Measurements from ENCODE around the gene TEKT5.
"Not testable (repeated sequence)": the region's sequence is repeated elsewhere in the genome, so short reads cannot be mapped to it uniquely, and the experiment has no call there.

The TEKT5 gene

DNA sequence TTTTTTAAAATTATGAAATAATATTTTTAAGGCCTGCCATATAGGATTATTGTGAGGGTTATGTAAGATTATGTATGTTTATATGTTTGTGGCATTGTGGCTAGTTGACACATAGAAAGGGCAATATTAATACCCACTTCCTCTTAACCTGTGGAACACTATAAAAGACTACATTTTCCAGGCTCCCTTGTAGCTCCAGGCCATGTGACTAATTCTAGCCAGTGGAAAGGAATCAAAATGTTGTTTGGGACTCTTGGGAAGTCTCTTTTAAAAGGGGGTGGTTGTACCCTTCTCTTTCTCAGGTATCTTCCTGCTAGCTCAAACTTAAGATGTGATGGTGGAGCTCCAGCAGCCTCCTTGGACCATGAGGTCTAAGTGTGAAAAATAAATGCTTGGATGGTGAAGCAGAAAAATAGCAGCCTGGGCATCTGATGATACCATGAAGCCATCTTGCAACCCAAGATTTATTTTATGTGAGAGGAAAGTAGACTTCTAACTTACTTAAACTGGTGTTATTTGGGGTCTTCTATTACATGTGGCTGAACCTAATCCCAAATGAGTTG is 39.2 kb downstream of the TEKT5 start:
- no peaks in the 10 kb centered on the region for H3K4me1 Mint-ChIP-seq
- no peaks in the 10 kb centered on the region for H3K9me3 Mint-ChIP-seq
- H3K4me3 Mint-ChIP-seq = no peak overlapping the region
- ATAC-seq (no peak), DNase-seq (no peak)
- H3K27ac Mint-ChIP-seq = no peak overlapping the region
- no peaks in the 10 kb centered on the region for H3K27me3 Mint-ChIP-seq

DNA sequence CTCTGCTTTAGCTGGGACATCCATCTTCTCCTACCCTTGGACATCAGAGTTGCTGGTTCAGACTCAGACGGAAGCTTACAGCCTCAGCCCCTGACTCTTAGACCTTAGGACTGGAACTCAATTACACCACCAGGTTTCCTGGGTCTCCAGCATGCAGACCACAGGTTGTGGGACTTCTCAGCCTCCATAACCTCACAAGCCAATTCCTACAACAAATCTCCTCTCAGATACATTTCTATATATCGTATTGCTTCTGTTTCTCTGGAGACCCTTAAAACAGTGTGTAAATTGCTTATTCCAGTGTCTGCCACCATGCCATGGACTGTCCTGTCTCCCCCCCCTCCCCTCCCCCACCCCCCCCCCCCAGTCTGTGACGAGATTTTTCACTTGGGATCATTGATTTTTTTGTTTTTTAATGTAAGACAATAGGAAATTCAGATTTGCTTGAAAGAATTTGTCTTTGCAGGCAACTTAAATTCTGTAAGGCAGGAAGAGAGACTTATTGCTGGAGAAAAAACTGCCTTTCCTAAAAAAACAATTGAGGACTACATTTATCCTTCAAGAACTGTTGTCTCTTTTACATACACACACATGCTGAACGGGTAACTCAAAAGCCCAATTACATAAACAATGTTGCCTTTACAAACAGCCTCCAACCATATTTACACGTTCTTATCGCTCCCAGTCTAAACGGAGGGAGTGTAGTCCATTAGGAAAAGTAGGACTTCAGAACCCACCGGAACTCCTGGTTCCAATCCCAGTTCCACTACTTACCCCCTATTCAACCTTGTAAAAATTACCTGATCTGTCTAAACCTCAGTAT is 39.9 kb downstream of the TEKT5 start:
- H3K4me3 Mint-ChIP-seq = no peak overlapping the region
- H3K27me3 Mint-ChIP-seq = no peaks in the 10 kb centered on the region
- ATAC-seq (no peak), DNase-seq (no peak)
- H3K4me1 Mint-ChIP-seq = no peaks in the 10 kb centered on the region
- no peak overlapping the region for H3K27ac Mint-ChIP-seq
- H3K9me3 Mint-ChIP-seq = no peaks in the 10 kb centered on the region

DNA sequence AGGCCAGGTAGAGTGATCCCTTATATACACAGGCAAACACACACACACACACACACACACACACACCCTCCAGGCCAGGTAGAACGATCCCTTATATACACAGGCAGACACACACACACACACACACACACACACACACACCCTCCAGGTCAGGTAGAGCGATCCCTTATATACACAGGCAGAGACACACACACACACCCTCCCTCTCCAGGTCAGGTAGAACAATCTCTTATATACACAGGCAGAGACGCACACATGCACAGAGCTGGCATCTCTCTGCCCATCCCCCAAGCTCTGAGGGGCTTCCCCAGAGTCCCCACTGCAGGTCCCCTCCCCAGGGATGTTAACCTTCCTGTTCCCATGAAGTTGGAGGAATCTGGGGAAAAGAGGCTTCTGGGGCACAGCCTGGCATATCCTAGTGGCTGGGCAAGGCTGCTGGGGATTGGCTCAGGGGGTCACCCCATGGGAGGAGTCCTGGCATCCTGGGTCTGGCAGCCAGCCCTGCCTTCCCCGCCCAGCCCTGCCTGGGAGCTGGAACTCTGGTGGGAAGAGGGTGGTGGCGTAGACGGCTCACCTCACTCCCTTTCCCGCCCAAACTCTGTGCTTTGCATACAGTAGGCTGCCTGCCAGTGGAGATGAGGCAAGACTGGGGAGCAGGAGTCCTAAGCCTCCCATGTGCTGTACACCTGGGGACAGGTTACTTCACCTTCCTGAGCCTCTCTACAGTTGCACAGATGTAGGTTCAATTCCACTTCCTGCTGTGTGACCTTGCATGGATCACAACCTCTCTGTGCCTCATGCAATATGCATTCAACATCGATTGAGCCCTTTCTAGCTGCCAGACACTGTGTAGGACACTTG is 41.8 kb downstream of the TEKT5 start:
- ATAC-seq = no peak
- Mint-ChIP-seq H3K9me3 (no peaks in the 10 kb centered on the region), H3K4me3 (no peak overlapping the region), H3K4me1 (no peaks in the 10 kb centered on the region), H3K27me3 (no peaks in the 10 kb centered on the region), H3K27ac (no peak overlapping the region)
- DNase-seq = no peak

DNA sequence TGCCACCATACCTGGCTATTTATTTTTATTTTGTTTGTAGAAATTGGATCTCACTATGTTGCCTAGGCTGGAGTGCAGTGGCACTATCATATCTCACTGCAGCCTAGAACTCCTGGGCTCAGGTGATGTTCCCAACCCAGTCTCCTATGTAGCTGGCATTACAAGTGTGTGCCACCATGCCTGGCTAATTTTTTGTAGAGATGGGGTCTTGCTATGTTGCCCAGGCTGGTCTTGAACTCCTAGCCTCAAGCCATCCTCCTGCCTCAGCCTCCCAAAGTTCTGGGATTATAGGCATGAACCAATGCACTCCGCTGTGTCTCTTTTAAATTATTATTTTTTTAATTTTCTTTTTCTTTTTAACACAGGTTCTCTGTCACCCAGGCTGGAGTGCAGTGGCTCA is 45.6 kb downstream of the TEKT5 start:
- H3K4me3 Mint-ChIP-seq, ATAC-seq, H3K4me1 Mint-ChIP-seq, H3K27me3 Mint-ChIP-seq, DNase-seq, H3K27ac Mint-ChIP-seq, H3K9me3 Mint-ChIP-seq: not testable (repeated sequence)

DNA sequence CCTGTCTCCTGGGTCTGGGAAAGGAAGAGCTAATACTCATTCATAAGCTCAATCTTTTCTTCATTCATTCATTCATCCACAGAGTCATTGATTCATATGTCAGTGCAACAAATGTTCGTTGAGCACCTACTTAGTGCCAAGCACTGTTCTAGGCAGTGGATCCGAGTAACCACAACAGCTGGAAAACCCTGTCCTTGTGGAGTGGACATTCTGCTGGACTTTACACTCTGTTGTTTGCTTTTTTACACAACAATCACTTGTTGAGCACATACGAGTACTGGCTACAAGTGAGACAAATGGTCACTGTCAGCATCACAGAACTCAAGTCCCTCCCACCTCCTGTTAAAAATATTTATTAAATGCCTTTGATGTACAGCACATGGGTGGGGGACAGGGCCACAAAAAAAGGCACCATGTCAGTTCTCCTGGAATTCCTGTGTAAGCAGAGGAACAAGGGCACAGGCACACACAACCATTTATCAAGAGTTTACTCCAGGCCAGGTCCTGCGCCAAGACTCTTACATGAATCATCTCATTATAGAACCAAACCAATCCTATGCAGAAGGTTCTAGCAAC is 46.9 kb downstream of the TEKT5 start:
- no peaks in the 10 kb centered on the region for H3K4me1 Mint-ChIP-seq
- H3K9me3 Mint-ChIP-seq = no peaks in the 10 kb centered on the region
- H3K27me3 Mint-ChIP-seq = no peaks in the 10 kb centered on the region
- no peak overlapping the region for H3K4me3 Mint-ChIP-seq
- no peak for DNase-seq
- no peak overlapping the region for H3K27ac Mint-ChIP-seq
- ATAC-seq = no peak

DNA sequence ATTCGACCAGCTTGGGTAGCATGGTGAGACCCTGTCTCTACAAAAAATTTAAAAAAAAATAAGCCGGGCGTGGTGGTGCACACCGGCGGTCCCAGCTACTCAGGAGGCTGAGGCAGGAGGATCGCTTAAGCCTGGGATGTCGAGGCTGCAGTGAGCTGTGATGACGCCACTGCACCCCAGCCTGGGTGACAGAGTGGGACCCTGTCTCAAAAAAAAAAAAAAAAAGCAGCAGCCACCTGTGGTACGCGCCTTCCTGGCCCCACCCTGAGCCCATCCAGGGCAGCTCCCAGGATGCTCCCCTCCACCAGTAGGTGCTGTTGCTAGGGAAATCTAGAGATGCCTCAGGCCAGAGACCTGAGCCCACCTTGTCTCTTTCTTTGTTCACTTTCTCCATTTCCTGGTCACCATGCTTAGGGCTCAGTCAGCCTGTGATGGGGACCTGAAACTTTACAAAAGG is 47.4 kb downstream of the TEKT5 start:
- Mint-ChIP-seq H3K4me3 (no peak overlapping the region), H3K27me3 (peaks cover 3% of the 10 kb centered on the region), H3K27ac (no peak overlapping the region), H3K4me1 (no peaks in the 10 kb centered on the region), H3K9me3 (no peaks in the 10 kb centered on the region)
- ATAC-seq (no peak), DNase-seq (no peak)

DNA sequence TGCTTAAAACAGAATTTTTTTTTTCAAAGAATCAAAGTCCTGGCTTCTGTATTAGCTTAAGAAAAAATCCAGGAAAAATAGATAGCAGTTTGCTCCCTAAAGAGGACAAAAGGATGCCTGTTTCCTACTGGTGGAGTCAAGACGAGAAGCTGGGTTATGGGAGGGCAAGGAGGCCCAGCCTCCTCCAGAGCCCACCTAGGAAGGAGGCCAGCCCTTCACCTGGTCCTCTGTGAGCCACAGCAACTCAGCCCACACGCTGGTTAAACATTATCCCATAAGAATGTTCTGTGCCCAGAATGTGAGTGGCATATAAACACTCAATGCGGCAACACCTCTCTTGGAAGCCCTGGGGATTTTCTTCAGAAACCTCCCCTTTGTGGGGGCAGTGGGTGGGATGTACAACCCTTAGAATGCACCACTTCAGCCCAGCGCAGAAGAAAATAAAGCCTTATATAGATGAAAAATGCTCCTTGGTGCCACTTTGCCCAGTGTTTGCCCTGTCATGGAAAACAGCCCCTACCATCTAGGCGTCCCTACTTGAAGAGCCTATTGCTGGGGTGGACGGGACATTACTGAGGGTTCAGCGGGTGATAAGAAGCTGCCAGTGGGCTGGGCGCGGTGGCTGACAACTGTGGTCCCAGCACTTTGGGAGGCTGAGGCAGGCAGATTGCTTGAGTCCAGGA is 48.0 kb downstream of the TEKT5 start:
- peaks cover 9% of the 10 kb centered on the region for H3K27me3 Mint-ChIP-seq
- H3K4me3 Mint-ChIP-seq = no peak overlapping the region
- no peak overlapping the region for H3K27ac Mint-ChIP-seq
- no peak for ATAC-seq
- H3K4me1 Mint-ChIP-seq = no peaks in the 10 kb centered on the region
- DNase-seq = no peak
- peaks cover 0 to 5% of the 10 kb centered on the region in 2 donors for H3K9me3 Mint-ChIP-seq

DNA sequence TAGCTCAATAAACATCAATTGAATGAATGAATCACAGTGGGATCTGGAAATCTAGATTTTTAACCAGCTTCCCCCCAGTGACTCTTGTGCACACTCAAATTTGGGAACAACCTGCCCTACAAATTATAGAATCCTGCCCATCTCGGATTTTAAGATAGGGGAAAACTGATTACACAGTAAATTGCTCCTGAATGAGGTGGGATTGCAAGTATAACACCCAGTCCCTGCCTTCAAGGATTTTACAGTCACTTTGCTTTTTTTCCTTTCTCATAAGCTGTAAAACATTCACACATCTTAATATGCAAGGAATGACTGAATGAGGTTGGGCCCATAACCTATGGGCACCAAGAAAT is 48.5 kb downstream of the TEKT5 start:
- peaks cover 12% of the 10 kb centered on the region for H3K27me3 Mint-ChIP-seq
- no peak overlapping the region for H3K4me3 Mint-ChIP-seq
- ATAC-seq (no peak), DNase-seq (no peak)
- no peak overlapping the region for H3K27ac Mint-ChIP-seq
- H3K9me3 Mint-ChIP-seq = peaks cover 0 to 7% of the 10 kb centered on the region in 2 donors
- no peaks in the 10 kb centered on the region for H3K4me1 Mint-ChIP-seq

DNA sequence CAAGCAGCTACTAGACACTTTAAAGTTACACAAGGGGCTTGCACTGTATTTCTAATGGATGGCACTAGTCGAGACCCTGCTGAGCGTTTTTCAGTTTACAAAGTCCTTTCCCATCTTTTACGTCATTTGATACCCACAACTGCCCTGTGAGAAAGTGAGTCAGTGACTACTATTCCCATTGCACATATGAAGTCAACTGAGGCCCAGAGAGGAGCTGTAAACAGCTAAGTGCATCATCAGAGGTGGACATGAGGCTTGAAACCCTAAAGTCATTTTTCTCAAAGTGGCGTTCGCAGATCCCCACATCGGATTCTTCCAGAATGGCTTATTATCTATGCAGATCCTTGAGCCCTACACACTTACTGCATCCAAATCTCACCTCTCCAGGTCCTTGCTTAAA is 50.6 kb downstream of the TEKT5 start:
- DNase-seq (no peak), ATAC-seq (no peak)
- peaks cover 12% of the 10 kb centered on the region for H3K27me3 Mint-ChIP-seq
- H3K4me1 Mint-ChIP-seq = no peaks in the 10 kb centered on the region
- no peak overlapping the region for H3K4me3 Mint-ChIP-seq
- H3K27ac Mint-ChIP-seq = no peak overlapping the region
- H3K9me3 Mint-ChIP-seq = peaks cover 0 to 7% of the 10 kb centered on the region in 2 donors

DNA sequence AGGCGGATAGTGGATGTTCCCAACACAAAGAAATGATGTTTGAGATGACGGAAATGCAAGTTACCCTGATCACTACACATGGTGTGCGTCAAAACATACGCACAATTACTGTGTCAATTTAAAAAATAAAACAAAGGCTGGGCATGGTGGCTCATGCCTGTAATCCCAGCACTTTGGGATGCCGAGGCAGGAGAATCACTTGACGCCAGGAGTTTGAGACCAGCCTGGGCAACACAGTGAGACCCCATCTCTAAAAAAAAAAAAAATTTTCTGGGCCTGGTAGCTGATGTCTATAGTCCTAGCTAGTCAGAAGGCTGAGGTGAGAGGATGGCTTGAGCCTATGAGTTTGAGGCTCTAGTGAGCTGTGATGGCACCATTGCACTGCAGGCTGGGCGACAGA is 51.8 kb downstream of the TEKT5 start:
- peaks cover 0 to 7% of the 10 kb centered on the region in 2 donors for H3K9me3 Mint-ChIP-seq
- H3K4me3 Mint-ChIP-seq = no peak overlapping the region
- H3K27ac Mint-ChIP-seq = no peak overlapping the region
- peaks cover 12% of the 10 kb centered on the region for H3K27me3 Mint-ChIP-seq
- DNase-seq (no peak), ATAC-seq (no peak)
- no peaks in the 10 kb centered on the region for H3K4me1 Mint-ChIP-seq

DNA sequence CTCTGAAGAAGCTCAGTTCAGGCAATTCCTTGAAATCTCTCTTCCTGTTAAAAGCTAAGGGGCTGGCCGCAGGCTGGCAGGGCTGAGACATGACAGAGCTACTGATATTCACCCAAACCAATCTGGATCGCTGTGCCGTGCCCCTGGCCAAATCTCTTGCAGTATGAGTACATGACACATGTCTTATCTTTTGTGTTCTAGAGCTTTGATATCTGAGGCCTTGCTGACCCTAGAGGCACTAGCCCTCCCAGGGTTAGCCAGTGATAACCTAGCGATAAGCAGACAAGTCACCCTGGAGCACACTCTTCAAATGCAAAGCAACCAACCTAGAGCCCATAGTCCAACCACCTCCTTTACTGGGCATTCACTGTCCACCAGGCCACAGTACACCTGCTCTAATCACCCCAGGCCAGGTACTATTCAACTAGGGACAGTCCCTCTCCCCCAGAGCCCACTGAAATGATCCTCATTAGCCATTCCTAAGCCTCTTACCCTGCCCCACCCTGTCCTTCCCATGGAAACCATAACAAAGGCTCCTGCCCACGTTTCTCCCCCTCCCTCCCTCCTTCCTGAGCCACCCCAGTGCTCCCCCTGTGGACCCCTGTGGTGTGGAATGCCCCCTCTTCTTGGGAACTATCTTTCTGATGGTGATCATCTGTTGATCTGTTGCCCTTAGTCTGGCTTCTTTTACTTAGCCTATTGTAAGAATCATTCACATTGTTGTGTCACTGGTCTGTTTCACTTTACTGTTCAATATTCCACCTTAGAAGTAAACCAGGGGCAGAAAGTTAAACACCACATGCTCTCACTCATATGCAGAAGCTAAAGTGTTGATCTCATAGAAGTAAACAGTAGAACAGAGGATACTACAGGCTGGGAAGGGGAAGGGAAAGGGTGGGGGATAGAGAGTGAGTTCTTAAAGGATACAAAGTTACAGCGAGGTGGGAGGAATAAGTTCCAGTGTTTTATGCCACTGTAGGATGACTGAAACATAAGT is 52.5 kb downstream of the TEKT5 start:
- DNase-seq (no peak), ATAC-seq (no peak)
- H3K27ac Mint-ChIP-seq = no peak overlapping the region
- H3K27me3 Mint-ChIP-seq = peaks cover 12% of the 10 kb centered on the region
- H3K4me3 Mint-ChIP-seq = no peak overlapping the region
- H3K9me3 Mint-ChIP-seq = peaks cover 0 to 7% of the 10 kb centered on the region in 2 donors
- no peaks in the 10 kb centered on the region for H3K4me1 Mint-ChIP-seq

DNA sequence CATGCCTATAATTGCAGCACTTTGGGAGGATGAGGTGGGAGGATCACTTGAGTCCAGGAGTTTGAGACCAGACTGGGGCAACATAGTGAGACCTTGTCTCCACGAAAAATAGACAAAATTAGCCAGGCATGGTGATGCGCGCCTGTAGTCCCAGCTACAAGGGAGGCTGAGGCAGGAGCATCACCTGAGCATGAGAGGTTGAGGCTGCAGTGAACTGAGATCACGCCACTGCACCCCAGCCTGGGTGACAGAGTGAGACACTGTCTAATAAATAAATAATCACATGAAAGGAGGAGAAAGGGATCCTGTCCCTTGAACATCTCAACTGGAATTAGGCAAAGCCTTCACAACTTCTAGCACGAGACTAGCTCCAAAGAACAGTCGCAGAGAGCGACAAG is 53.2 kb downstream of the TEKT5 start:
- H3K4me1 Mint-ChIP-seq = no peaks in the 10 kb centered on the region
- no peak for ATAC-seq
- H3K9me3 Mint-ChIP-seq = peaks cover 0 to 7% of the 10 kb centered on the region in 2 donors
- H3K27ac Mint-ChIP-seq = no peak overlapping the region
- H3K27me3 Mint-ChIP-seq = peaks cover 12% of the 10 kb centered on the region
- H3K4me3 Mint-ChIP-seq = no peak overlapping the region
- no peak for DNase-seq

DNA sequence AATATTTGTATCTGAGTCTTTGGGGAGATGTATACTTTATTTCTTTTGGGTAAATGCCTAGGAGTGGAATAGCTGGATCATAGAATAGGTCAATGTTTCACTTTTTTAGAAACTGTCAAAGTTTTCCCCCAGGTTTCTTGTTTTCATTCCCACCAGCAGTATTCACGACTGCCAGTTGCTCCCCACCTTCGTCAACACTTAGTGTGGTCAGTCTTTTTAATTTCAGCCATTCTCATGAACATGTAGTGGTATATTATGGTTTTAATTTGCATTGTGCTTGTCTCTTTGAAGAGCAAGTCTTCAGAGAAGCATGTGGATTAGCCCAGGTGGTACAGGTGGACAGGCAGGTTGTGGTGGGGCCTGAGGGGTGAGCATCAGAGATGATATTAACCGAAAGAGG is 53.8 kb downstream of the TEKT5 start:
- Mint-ChIP-seq H3K27me3 (peaks cover 12% of the 10 kb centered on the region), H3K9me3 (peaks cover 0 to 7% of the 10 kb centered on the region in 2 donors), H3K4me1 (no peaks in the 10 kb centered on the region), H3K4me3 (no peak overlapping the region), H3K27ac (no peak overlapping the region)
- ATAC-seq (no peak), DNase-seq (no peak)

DNA sequence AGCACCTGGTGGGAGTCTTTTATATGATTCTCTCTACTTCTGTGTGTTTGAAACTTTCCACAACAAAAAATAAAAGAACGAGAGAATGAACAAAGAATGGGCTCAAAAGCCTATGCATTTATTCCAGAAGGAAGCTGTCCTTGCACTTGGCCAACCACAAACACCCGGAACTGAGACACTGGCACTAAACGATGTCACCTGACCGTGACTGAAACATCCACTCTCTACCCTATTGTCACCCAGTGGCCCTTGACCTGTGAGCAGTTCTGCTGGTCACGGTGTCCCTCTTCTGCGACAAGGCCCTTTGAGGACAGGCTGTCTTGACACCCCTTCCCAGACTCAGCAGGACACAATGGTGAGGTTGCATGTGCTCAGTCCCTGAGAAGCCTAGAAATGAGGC is 56.6 kb downstream of the TEKT5 start:
- H3K27me3 Mint-ChIP-seq = peaks cover 12% of the 10 kb centered on the region
- DNase-seq (no peak), ATAC-seq (no peak)
- no peaks in the 10 kb centered on the region for H3K4me1 Mint-ChIP-seq
- H3K9me3 Mint-ChIP-seq = peaks cover 0 to 18% of the 10 kb centered on the region in 2 donors
- H3K4me3 Mint-ChIP-seq = no peak overlapping the region
- no peak overlapping the region for H3K27ac Mint-ChIP-seq

Data from stimulated activated naive CD8-positive, alpha-beta T cell treated with anti-CD3 and anti-CD28 coated beads, Interleukin-15, amount 100 ng/mL, for 72 hours (primary cell).